Endodermal cell (in vitro differentiated cells): Measurements from ENCODE around the gene FAM181A. TPM values are rescaled to one million over a fixed set of nuclear protein-coding genes. Genes with fewer than 3 reads are reported as not detected.

ENCODE experiments used
- DNase-seq: peaks from one replicate; pipeline ENCODE4 v3.0.0-alpha.2; 2017
- H3K27ac ChIP-seq: 2 replicates; pipeline ENCODE4 v1.5.1; 2013; ENCODE audit warnings: mild to moderate bottlenecking, low read depth, low read length, moderate library complexity
- H3K27me3 ChIP-seq: 2 replicates; pipeline ENCODE4 v1.6.1; 2013; ENCODE audit warnings: mild to moderate bottlenecking, low read length, moderate library complexity; ENCODE audit not compliant: insufficient read depth, control insufficient read depth, poor library complexity, severe bottlenecking
- H3K36me3 ChIP-seq: 2 replicates; pipeline ENCODE4 v1.7.0; 2013; ENCODE audit warnings: mild to moderate bottlenecking, low read length, moderate library complexity; ENCODE audit not compliant: control insufficient read depth, insufficient read depth
- H3K4me1 ChIP-seq: one replicate; pipeline ENCODE4 v1.7.0; 2013; ENCODE audit warnings: low read length; ENCODE audit not compliant: control insufficient read depth, insufficient read depth
- H3K4me3 ChIP-seq: 2 replicates; pipeline ENCODE4 v1.5.1; 2013; ENCODE audit warnings: mild to moderate bottlenecking, low read length, moderate library complexity
- H3K9ac ChIP-seq: 2 replicates; pipeline ENCODE4 v1.6.1; 2013; ENCODE audit warnings: mild to moderate bottlenecking, low read length, moderate library complexity; ENCODE audit not compliant: poor library complexity, severe bottlenecking; ENCODE audit errors: extremely low read depth
- H3K9me3 ChIP-seq: 2 replicates; pipeline ENCODE4 v1.6.1; 2013; ENCODE audit warnings: mild to moderate bottlenecking, low read length, moderate library complexity; ENCODE audit not compliant: control insufficient read depth
- H3K27ac Mint-ChIP-seq: 2 replicates; pipeline ENCODE4 v1.8.0; 2020; ENCODE audit warnings: mixed read lengths
- H3K27me3 Mint-ChIP-seq: 2 replicates; pipeline ENCODE4 v1.8.0; 2021; ENCODE audit warnings: mild to moderate bottlenecking, mixed read lengths; ENCODE audit not compliant: insufficient read depth
- H3K36me3 Mint-ChIP-seq: 2 replicates; pipeline ENCODE4 v1.8.0; 2020; ENCODE audit warnings: low read depth, mixed read lengths
- H3K4me1 Mint-ChIP-seq: 2 replicates; pipeline ENCODE4 v1.8.0; 2020; ENCODE audit warnings: mixed read lengths
- H3K4me3 Mint-ChIP-seq: 2 replicates; pipeline ENCODE4 v1.8.0; 2020; ENCODE audit warnings: mild to moderate bottlenecking, moderate library complexity, mixed read lengths
- H3K9me3 Mint-ChIP-seq: 2 replicates; pipeline ENCODE4 v1.8.0; 2020; ENCODE audit warnings: mild to moderate bottlenecking, mixed read lengths
- CTCF ChIP-seq: fragments of 200-600 bp; sonication (generic); conservative IDR thresholded peaks from 2 replicates; pipeline ENCODE4 v1.5.0; 2021; ENCODE audit warnings: antibody characterized with exemption, mild to moderate bottlenecking
- WGBS, 2 experiments: methylation state at CpG; one replicate each; pipeline versions ENCODE4 v1.1.5 to v1.1.7; 2013; ENCODE audit warnings: missing lambda C conversion rate in 2 of 2, mixed read lengths in 1 of 2; ENCODE audit not compliant: insufficient coverage in 1 of 2, insufficient read length in 1 of 2; 5-methylcytosine and 5-hydroxymethylcytosine counted together
- total RNA-seq, 2 donors: library from RNA; stranded (reverse); fragmentation: NEBNext Ultra II Directional in 1 of 2; extraction: Animal tissue kit (Norgen Biotek cat#: 25700) in 1 of 2; gene quantifications; 2 replicates in 1 of 2; 3 replicates in 1 of 2; pipeline ENCODE4 v1.2.1, GENCODE V29; 2021

The FAM181A gene
- total RNA-seq, 2 donors from 2014 or later: not detected

- H3K9me3 ChIP-seq: no peaks in the 10 kb centered on the region
- Mint-ChIP-seq H3K4me1 (no peaks in the 10 kb centered on the region), H3K27me3 (peaks cover 9% of the 10 kb centered on the region), H3K27ac (no peak overlapping the region), H3K9me3 (no peaks in the 10 kb centered on the region), H3K36me3 (no peaks in the 10 kb centered on the region), H3K4me3 (no peak overlapping the region)
- H3K36me3 ChIP-seq: no peaks in the 10 kb centered on the region
- H3K4me1 ChIP-seq: no peaks in the 10 kb centered on the region
- no peak overlapping the region for H3K4me3 ChIP-seq
- DNase-seq: no peak
- no peak overlapping the region for H3K9ac ChIP-seq
- H3K27me3 ChIP-seq: no peaks in the 10 kb centered on the region
- no peak overlapping the region for H3K27ac ChIP-seq
- 80 to 88% methylated on average over 1 to 6 of the region's 6 CpGs for whole genome bisulfite sequencing, 2 experiments
- TF ChIP-seq CTCF: no peak
Measured at GRCh38 chr14:93972618-93973205, 45.6 kb downstream of the FAM181A start.

GRCh38 chr14:93973607-93974006 is 46.5 kb downstream of the FAM181A start:
- no peaks in the 10 kb centered on the region for H3K4me1 ChIP-seq
- H3K9ac ChIP-seq: no peak overlapping the region
- WGBS, 2 experiments: 87 to 100% methylated on average over 2 to 6 of the region's 6 CpGs
- no peaks in the 10 kb centered on the region for H3K27me3 ChIP-seq
- H3K9me3 Mint-ChIP-seq: no peaks in the 10 kb centered on the region
- no peak for DNase-seq
- H3K36me3 ChIP-seq: no peaks in the 10 kb centered on the region
- TF ChIP-seq CTCF: no peak
- no peak overlapping the region for H3K4me3 ChIP-seq
- H3K4me1 Mint-ChIP-seq: no peaks in the 10 kb centered on the region
- H3K27ac ChIP-seq: no peak overlapping the region
- H3K36me3 Mint-ChIP-seq: no peaks in the 10 kb centered on the region
- H3K27me3 Mint-ChIP-seq: peaks cover 9% of the 10 kb centered on the region
- no peak overlapping the region for H3K27ac Mint-ChIP-seq
- H3K9me3 ChIP-seq: no peaks in the 10 kb centered on the region
- no peak overlapping the region for H3K4me3 Mint-ChIP-seq

- no peaks in the 10 kb centered on the region for H3K9me3 Mint-ChIP-seq
- no peaks in the 10 kb centered on the region for H3K9me3 ChIP-seq
- no peak for DNase-seq
- no peaks in the 10 kb centered on the region for H3K4me1 ChIP-seq
- H3K36me3 ChIP-seq: no peaks in the 10 kb centered on the region
- WGBS, 2 experiments: 91 to 96% methylated on average over 5 to 6 of the region's 6 CpGs
- no peaks in the 10 kb centered on the region for H3K4me1 Mint-ChIP-seq
- no peak for TF ChIP-seq CTCF
- no peak overlapping the region for H3K9ac ChIP-seq
- no peak overlapping the region for H3K27ac ChIP-seq
- H3K4me3 ChIP-seq: no peak overlapping the region
- H3K36me3 Mint-ChIP-seq: no peaks in the 10 kb centered on the region
- no peaks in the 10 kb centered on the region for H3K27me3 ChIP-seq
- no peak overlapping the region for H3K4me3 Mint-ChIP-seq
- H3K27ac Mint-ChIP-seq: no peak overlapping the region
- peaks cover 5% of the 10 kb centered on the region for H3K27me3 Mint-ChIP-seq
Measured at GRCh38 chr14:93974299-93974698, 47.2 kb downstream of the FAM181A start.
